GM12874 (cell line): Measurements from ENCODE around the gene ELOF1.

Experiments
- CTCF ChIP-seq: IDR thresholded peaks from 2 replicates; pipeline ENCODE4 v1.5.1; 2011; ENCODE audit warnings: low read depth, mild to moderate bottlenecking, control low read depth, low read length, moderate library complexity; ENCODE audit not compliant: insufficient read depth

Gene ELOF1

DNA sequence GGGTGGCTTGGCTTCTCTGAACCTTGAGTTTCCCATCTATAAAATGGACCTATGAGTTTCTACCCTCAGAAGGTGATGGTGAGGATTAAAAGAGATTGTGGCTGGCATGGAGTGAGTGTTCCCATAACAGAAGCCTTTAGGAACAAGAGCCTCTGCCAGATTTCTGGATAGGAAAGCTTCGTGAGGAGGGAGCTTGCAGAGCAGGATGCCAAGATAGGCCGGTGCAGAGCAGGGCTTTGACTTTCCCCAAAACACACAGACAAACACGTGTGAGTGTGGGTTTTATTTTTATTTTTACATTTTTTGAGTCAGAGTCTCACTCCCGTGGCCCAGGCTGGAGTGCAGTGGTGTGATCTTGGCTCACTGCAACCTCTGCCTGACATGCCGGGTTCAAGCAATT lies 24.1 kb downstream of the ELOF1 start:
- TF ChIP-seq CTCF: no peak

DNA sequence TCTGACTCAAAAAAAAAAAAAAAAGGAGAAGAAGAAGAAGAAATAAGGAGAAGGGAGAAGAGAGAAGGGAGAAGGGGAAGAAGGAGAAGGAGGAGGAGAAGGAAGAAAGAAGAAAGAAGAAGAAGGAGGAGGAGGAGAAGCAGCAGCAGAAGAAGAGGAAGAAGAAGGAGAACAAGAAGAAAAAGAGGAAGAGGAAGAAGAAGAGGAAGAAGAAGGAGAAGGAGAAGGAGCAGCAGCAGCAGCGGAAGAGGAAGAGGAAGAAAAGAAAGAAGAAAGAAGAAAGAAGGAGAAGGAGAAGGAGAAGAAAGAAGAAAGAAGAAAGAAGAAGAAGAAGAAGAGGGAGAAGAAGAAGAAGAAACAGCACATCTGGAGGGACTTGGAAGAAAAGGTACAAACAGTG lies 24.5 kb downstream of the ELOF1 start:
- TF ChIP-seq CTCF: no peak

DNA sequence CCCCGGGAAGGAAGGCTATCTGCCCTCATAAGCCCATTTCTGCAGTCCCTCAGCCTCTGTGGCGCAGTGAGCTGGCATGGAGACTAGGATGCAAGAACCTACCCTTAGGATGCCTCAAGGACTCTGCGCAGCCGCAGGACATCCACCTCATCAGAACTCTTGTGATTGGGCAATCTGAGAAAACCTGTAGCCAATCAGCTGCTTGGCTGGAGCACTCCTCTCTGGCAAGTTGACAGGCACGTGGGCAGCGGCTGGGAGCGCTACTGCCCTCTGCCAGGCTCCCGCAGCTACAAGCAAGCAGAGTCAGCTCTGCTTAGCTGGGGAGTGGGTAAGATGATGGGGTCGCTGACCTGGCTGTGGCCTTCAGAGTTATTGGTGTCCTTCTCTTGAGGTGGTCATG lies 28.6 kb downstream of the ELOF1 start:
- TF ChIP-seq CTCF: peak; percentile 38; the same call in 1 of the 2 replicates

DNA sequence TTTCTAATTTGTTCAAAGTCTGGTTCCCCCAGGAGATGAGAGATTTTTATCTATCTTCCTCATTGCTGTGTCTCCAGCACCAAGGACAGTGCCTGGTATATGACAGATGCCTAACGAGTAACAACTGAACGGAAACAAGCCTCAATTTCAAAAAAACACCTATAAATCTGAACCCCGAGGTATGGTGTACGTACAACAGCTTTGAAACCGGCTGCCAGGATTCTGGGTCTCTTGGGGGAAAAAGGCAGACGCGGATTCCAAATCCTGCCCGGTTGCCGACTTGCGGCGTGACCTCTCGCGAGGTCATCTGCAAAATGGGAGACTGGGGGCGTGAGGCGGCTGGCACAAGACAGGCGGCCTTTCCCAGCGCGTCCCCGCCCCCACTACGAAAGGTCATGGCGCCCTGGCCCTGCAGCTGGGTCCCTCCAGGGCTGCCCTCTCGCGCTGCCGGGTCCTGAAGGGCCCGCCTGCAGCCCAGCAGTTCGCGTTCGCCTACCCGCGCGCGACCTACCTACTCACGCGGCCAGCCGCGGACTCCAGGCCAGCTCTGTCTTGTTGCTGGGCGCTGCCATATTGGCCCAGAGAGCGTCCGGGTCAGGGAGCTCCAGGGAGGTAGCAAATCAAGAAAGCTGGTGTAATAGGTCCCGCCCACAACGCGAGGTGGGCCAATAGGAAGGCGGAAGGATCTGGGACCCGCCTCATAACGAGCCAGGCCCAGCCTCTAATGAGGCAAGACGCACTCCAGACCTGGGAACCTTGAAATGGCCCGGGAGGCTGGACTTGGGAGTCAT lies 30.3 kb downstream of the ELOF1 start, which contains the start of gene ECSIT:
ECSIT (minus strand) TSS at position 584 of the 791 bp plus-strand sequence. CDS start 9,964 bp downstream, outside the sequence.
- no peak for TF ChIP-seq CTCF

DNA sequence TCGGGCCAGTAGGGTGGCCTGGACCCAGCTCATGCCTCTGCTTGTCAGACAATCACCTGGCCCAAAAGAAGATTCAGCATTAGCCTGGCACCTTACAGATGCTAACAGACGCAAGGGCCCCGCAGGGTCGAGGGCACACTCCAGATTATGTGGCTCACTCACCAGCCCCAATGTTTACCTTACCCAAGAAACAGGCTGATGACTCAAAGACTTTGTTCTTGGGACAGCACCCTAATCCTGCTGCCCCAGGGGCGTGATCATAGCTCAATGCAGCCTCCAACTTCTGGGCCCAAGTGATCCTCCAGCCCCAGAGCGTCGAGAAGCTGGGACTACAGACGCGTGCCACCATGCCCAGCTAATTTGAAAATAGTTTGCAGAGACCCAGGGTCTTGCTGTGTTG lies 39.9 kb downstream of the ELOF1 start:
- no peak for TF ChIP-seq CTCF

DNA sequence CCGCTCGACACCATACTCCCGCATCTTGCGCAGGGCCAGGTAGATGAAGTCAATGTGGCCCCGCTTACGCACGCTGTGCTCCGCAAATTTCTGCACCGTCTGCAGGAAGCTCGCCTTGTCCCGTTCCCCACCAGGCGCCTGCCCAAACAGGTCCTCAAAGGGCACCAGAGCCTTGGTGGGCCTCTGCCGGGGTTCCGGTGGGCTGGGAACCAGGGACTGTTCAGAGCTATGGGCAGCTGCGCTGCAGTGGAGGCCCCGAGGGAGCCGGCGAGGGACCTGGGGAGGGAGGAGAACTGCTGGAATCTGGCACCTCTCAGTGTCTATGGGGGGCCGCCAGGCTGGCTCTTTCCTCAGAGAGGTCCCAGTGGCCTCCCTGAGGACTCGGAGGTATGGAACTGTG lies 45.1 kb downstream of the ELOF1 start:
- TF ChIP-seq CTCF: no peak

DNA sequence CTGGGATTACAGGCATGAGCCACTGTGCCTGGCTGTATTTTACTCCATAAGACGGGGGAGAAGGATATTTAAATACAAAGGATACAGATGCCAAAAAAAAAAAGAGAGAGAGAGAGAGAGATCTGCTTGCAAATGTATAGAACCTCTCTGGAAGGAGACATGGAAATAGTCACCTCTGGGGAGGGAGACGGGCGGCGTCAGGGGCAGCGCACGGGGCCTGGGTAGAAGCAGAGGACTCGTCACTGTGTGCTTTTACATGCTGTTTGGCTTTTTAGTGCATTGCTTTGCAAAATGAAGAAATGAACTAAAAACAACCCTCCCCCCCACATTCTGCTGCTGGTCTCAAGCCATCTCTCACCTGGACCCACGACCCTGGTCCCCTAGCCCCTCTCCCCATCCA lies 48.6 kb downstream of the ELOF1 start:
- no peak for TF ChIP-seq CTCF
